SU-DHL-6 (cell line): ENCODE data around the gene GRIA2.

Experiments used
- EZH2phosphoT487 ChIP-seq: fragments of 200-600 bp; sonication (generic), shearing (Covaris generic); conservative IDR thresholded peaks from 2 replicates; pipeline ENCODE4 v1.6.1; 2018; ENCODE audit warnings: mild to moderate bottlenecking, antibody characterized with exemption, low read length, moderate library complexity, mixed read lengths
- TF ChIP-seq, protein P1 (sequence below): fragments of 200-600 bp; sonication (generic); IDR thresholded peaks from one replicate; pipeline ENCODE4 v1.5.1; 2017; ENCODE audit warnings: antibody characterized with exemption, mild to moderate bottlenecking, low read length, moderate library complexity; ENCODE audit not compliant: insufficient read depth, poor library complexity, severe bottlenecking

DNA sequence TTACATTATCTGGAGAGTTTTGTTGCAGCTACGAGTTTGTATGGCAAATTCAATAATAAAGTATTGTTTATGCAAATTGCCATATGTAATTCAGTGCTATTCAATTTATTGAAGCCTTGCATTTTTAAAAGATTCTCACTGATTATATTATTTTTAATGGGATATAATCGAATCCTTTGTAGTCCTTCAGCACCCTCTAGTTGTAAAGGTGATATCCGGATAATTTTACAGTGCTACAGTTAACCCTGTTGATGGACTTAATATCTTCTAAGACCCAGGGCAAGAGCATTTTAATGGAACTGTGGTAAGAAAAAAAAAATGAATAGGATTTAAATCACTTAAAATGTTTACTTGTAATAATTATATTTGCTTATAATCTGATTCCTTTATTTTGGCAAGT is 48.5 kb upstream of the GRIA2 start:
- TF ChIP-seq, protein P1, sequence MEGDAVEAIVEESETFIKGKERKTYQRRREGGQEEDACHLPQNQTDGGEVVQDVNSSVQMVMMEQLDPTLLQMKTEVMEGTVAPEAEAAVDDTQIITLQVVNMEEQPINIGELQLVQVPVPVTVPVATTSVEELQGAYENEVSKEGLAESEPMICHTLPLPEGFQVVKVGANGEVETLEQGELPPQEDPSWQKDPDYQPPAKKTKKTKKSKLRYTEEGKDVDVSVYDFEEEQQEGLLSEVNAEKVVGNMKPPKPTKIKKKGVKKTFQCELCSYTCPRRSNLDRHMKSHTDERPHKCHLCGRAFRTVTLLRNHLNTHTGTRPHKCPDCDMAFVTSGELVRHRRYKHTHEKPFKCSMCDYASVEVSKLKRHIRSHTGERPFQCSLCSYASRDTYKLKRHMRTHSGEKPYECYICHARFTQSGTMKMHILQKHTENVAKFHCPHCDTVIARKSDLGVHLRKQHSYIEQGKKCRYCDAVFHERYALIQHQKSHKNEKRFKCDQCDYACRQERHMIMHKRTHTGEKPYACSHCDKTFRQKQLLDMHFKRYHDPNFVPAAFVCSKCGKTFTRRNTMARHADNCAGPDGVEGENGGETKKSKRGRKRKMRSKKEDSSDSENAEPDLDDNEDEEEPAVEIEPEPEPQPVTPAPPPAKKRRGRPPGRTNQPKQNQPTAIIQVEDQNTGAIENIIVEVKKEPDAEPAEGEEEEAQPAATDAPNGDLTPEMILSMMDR, result no peak
- TF ChIP-seq EZH2phosphoT487, result no peak
